ENCODE data around the gene FLT3. TPM values are rescaled to one million over a fixed set of nuclear protein-coding genes. Genes with fewer than 3 reads are reported as not detected.

The FLT3 gene
- total RNA-seq, 1 donor from 2014 or later: not detected

DNA sequence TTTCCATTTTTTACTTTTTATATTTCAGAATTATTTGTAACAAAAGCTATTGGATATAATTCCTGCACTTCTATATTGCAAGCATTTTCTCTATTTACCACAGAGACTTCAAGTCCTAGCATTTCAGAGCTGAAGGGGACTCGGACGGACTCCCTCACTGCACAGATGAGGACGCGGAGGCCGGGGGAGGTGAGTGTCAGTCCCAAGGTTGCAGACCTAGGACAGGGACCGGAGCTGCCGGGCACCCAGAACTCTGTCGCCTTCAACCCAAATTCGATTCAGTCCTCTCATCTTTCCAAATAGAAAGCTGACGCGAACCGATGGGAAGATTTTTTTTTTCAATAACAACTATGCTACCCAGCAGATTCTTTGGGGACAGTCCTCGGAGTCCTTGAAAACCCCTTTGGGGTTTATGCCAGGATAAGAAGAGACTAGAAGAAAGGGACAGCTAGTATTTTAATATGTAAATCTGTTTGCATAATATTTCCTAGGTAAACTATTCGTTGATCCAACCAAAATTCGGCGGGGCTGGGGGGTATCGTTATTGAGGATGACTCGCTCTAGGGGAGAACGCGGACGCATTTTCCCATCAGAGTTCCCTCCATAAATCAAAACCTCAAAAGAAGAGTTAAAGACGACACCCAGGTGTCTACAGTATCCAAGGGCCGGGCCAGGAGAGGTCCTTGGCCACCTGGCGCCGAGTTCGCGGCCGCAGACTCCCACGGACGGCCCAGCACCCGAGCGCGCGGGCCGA lies 803 bp downstream of the FLT3 start:
- H3K27ac Mint-ChIP-seq (ENCODE audit: unreplicated experiment): no peak overlapping the region
- DNase-seq (ENCODE audit: low spot score): no peak
- H3K36me3 Mint-ChIP-seq (ENCODE audit: low read depth): peaks cover 3% of the 10 kb centered on the region
- no peak for TF ChIP-seq CTCF (IDR thresholded peaks at IDR 0.05)
- H3K27me3 Mint-ChIP-seq (ENCODE audit: low read depth): peaks cover 63% of the 10 kb centered on the region
- H3K4me3 Mint-ChIP-seq (ENCODE audit: unreplicated experiment): peak overlapping the region; percentile 65
- H3K4me1 Mint-ChIP-seq (ENCODE audit: low read depth): peaks cover 9% of the 10 kb centered on the region
- peaks cover 6% of the 10 kb centered on the region for H3K9me3 Mint-ChIP-seq (ENCODE audit: low read depth)

DNA sequence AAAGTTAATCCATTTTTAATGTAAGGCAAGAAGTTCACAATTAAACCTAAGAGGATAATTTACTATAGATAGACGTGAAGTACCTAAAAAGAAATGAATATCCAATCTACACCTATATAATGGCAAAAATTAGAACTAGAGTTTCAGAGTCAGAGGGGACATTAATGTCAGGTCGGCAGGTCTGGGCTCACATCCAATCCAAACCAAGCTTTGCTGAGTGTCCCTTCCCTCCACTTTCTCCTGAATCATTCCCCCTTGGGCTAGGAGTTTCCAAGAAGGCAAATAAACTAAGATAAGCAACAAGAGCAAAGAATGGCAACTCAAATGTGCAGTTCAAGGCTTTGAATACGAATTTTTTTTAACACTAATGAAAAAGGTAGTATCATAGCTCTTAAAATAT lies 2.9 kb downstream of the FLT3 start:
- Mint-ChIP-seq H3K36me3 (ENCODE audit: low read depth) (peaks cover 3% of the 10 kb centered on the region), H3K4me3 (ENCODE audit: unreplicated experiment) (no peak overlapping the region), H3K4me1 (ENCODE audit: low read depth) (peaks cover 9% of the 10 kb centered on the region), H3K27me3 (ENCODE audit: low read depth) (peaks cover 63% of the 10 kb centered on the region), H3K27ac (ENCODE audit: unreplicated experiment) (no peak overlapping the region), H3K9me3 (ENCODE audit: low read depth) (peaks cover 6% of the 10 kb centered on the region)
- no peak for TF ChIP-seq CTCF (IDR thresholded peaks at IDR 0.05)
- no peak for DNase-seq (ENCODE audit: low spot score)

DNA sequence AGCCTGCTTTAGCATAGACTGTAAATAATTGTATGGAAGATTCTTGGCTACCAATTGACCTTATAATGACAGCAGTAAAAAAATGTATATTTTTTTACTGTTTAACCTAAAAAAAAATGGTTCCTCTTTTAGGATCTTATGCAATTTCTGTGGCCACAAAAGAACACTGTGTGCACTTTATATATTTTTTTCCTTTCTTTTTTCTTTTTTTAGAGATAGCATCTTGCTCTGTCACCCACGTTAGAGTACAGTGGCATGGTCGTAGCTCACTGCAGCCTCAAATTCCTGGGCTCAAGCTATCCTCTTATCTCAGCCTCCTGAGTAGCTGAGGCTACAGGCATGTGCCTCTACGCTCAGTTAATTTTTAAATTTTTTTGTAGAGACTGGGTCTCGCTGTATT lies 6.1 kb downstream of the FLT3 start:
- H3K4me1 Mint-ChIP-seq (ENCODE audit: low read depth): no peaks in the 10 kb centered on the region
- DNase-seq (ENCODE audit: low spot score): no peak
- H3K9me3 Mint-ChIP-seq (ENCODE audit: low read depth): peaks cover 6% of the 10 kb centered on the region
- peaks cover 55% of the 10 kb centered on the region for H3K27me3 Mint-ChIP-seq (ENCODE audit: low read depth)
- H3K36me3 Mint-ChIP-seq (ENCODE audit: low read depth): peaks cover 3% of the 10 kb centered on the region
- no peak overlapping the region for H3K27ac Mint-ChIP-seq (ENCODE audit: unreplicated experiment)
- no peak for TF ChIP-seq CTCF (IDR thresholded peaks at IDR 0.05)
- H3K4me3 Mint-ChIP-seq (ENCODE audit: unreplicated experiment): no peak overlapping the region

DNA sequence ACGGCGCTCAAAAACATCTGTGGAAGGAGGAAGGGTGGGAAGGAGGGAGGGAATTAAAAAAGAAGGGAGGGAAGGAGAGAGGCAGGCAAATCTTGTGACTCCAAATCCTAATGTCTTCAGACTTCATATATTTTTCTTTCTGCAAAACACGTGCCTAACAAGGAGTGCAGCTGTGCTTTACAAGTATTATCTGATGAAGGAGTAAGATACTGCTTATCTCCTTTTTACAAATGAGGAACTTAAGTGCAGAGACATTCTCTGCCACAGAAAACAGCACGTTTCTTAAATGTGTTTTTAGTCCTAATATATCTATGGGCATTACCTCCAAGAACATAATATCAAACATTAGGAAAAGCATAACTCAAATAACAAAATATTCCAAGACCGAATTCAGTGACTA lies 6.5 kb downstream of the FLT3 start:
- no peak for DNase-seq (ENCODE audit: low spot score)
- H3K36me3 Mint-ChIP-seq (ENCODE audit: low read depth): peaks cover 2% of the 10 kb centered on the region
- no peak overlapping the region for H3K4me3 Mint-ChIP-seq (ENCODE audit: unreplicated experiment)
- H3K4me1 Mint-ChIP-seq (ENCODE audit: low read depth): no peaks in the 10 kb centered on the region
- H3K27me3 Mint-ChIP-seq (ENCODE audit: low read depth): peaks cover 52% of the 10 kb centered on the region
- no peak overlapping the region for H3K27ac Mint-ChIP-seq (ENCODE audit: unreplicated experiment)
- TF ChIP-seq CTCF (IDR thresholded peaks at IDR 0.05): no peak
- H3K9me3 Mint-ChIP-seq (ENCODE audit: low read depth): peaks cover 5% of the 10 kb centered on the region

DNA sequence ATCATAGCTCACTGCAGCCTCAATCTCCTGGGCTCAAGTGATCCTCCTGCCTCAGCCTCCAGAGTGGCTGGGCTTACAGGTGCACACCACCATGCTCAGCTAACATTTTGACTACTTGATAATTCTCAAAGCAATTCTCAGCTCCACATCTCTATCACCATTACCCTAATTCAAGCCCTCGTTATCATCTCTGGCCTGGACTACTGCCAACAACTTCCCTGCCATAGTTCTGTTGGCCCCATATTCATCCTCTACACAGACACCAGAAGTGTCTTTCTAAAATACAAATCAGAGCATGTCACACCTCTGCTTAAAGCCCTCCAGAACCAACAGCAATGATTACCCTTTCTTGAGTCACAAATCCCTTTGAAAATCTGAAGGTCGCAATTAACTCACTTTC lies 7.9 kb downstream of the FLT3 start:
- H3K4me3 Mint-ChIP-seq (ENCODE audit: unreplicated experiment): no peak overlapping the region
- no peaks in the 10 kb centered on the region for H3K4me1 Mint-ChIP-seq (ENCODE audit: low read depth)
- no peaks in the 10 kb centered on the region for H3K9me3 Mint-ChIP-seq (ENCODE audit: low read depth)
- peaks cover 2% of the 10 kb centered on the region for H3K36me3 Mint-ChIP-seq (ENCODE audit: low read depth)
- no peak for DNase-seq (ENCODE audit: low spot score)
- H3K27me3 Mint-ChIP-seq (ENCODE audit: low read depth): peaks cover 47% of the 10 kb centered on the region
- H3K27ac Mint-ChIP-seq (ENCODE audit: unreplicated experiment): no peak overlapping the region
- TF ChIP-seq CTCF (IDR thresholded peaks at IDR 0.05): no peak

Measured in chondrocyte (in vitro differentiated cells).